Stimulated activated effector memory CD8-positive, alpha-beta T cell treated with anti-CD3 and anti-CD28 coated beads, Interleukin-12 subunit alpha, Interleukin-12 subunit beta, amount 100 ng/mL, for 72 hours (primary cell): ENCODE results near the gene PPP4R1.

Experiments used
- ATAC-seq: fragments of 150-1000 bp; cut with Tn5 transposase; 2 replicates; pipeline ENCODE4 v1.10.0; 2021
- DNase-seq, 2 donors: peaks; one replicate each; pipeline ENCODE4 v3.0.0; 2021 to 2022; ENCODE audit warnings: low spot score in 2 of 2
- H3K27ac Mint-ChIP-seq: one replicate; pipeline ENCODE4 v1.8.0; 2022; ENCODE audit warnings: mild to moderate bottlenecking, mixed read lengths
- H3K36me3 Mint-ChIP-seq: one replicate; pipeline ENCODE4 v1.8.0; 2022; ENCODE audit warnings: mild to moderate bottlenecking, mixed read lengths
- H3K4me1 Mint-ChIP-seq: one replicate; pipeline ENCODE4 v1.8.0; 2022; ENCODE audit warnings: mixed read lengths
- H3K4me3 Mint-ChIP-seq: one replicate; pipeline ENCODE4 v1.8.0; 2022; ENCODE audit warnings: mild to moderate bottlenecking, mixed read lengths
- H3K9me3 Mint-ChIP-seq: one replicate; pipeline ENCODE4 v1.8.0; 2022; ENCODE audit warnings: mixed read lengths

PPP4R1 gene

GRCh38 chr18:9586814-9587213, 27.5 kb downstream of the PPP4R1 start:
- Mint-ChIP-seq H3K4me1 (no peaks in the 10 kb centered on the region), H3K27ac (no peak overlapping the region), H3K36me3 (peaks cover 92% of the 10 kb centered on the region), H3K4me3 (no peak overlapping the region), H3K9me3 (no peaks in the 10 kb centered on the region)
- ATAC-seq, result no peak
- DNase-seq, result no peak

GRCh38 chr18:9581667-9582066, 32.7 kb downstream of the PPP4R1 start:
- Mint-ChIP-seq H3K4me1 (peaks cover 5% of the 10 kb centered on the region), H3K9me3 (no peaks in the 10 kb centered on the region), H3K36me3 (peaks cover 89% of the 10 kb centered on the region), H3K27ac (no peak overlapping the region), H3K4me3 (no peak overlapping the region)
- ATAC-seq (no peak), DNase-seq (no peak)

- Mint-ChIP-seq H3K9me3 (no peaks in the 10 kb centered on the region), H3K36me3 (peaks cover 89% of the 10 kb centered on the region), H3K4me3 (no peak overlapping the region), H3K4me1 (peaks cover 5% of the 10 kb centered on the region), H3K27ac (no peak overlapping the region)
- ATAC-seq (no peak), DNase-seq (no peak)
Measured at GRCh38 chr18:9578306-9578705, 36.1 kb downstream of the PPP4R1 start.

- H3K4me1 Mint-ChIP-seq, result peaks cover 5% of the 10 kb centered on the region
- DNase-seq, result no peak
Measured at GRCh38 chr18:9577361-9577760, 37.0 kb downstream of the PPP4R1 start.

GRCh38 chr18:9575558-9575957, 38.8 kb downstream of the PPP4R1 start:
- no peak for DNase-seq
- no peak overlapping the region for H3K4me3 Mint-ChIP-seq

More at GRCh38 chr18:9577361-9577760, 37.0 kb downstream of the PPP4R1 start:
- peaks cover 88% of the 10 kb centered on the region for H3K36me3 Mint-ChIP-seq
- no peak overlapping the region for H3K27ac Mint-ChIP-seq
- no peak for ATAC-seq
- no peak overlapping the region for H3K4me3 Mint-ChIP-seq
- no peaks in the 10 kb centered on the region for H3K9me3 Mint-ChIP-seq

GRCh38 chr18:9574473-9575115, 39.8 kb downstream of the PPP4R1 start:
- Mint-ChIP-seq H3K4me1 (peaks cover 5% of the 10 kb centered on the region), H3K36me3 (peaks cover 82% of the 10 kb centered on the region), H3K27ac (no peak overlapping the region), H3K4me3 (no peak overlapping the region), H3K9me3 (no peaks in the 10 kb centered on the region)
- no peak for ATAC-seq
- DNase-seq, result no peak

More at GRCh38 chr18:9575558-9575957, 38.8 kb downstream of the PPP4R1 start:
- no peak overlapping the region for H3K27ac Mint-ChIP-seq
- H3K36me3 Mint-ChIP-seq, result peaks cover 83% of the 10 kb centered on the region
- H3K9me3 Mint-ChIP-seq, result no peaks in the 10 kb centered on the region
- peaks cover 5% of the 10 kb centered on the region for H3K4me1 Mint-ChIP-seq
- ATAC-seq, result no peak

GRCh38 chr18:9571546-9571945, 42.8 kb downstream of the PPP4R1 start:
- peaks cover 77% of the 10 kb centered on the region for H3K36me3 Mint-ChIP-seq
- H3K27ac Mint-ChIP-seq, result peak overlapping the region; percentile 15
- ATAC-seq (no peak), DNase-seq (no peak)
- no peak overlapping the region for H3K4me3 Mint-ChIP-seq
- no peaks in the 10 kb centered on the region for H3K9me3 Mint-ChIP-seq
- peaks cover 5% of the 10 kb centered on the region for H3K4me1 Mint-ChIP-seq

- ATAC-seq (no peak), DNase-seq (no peak)
- Mint-ChIP-seq H3K27ac (no peak overlapping the region), H3K4me3 (no peak overlapping the region), H3K36me3 (peaks cover 65% of the 10 kb centered on the region), H3K9me3 (no peaks in the 10 kb centered on the region), H3K4me1 (peaks cover 7% of the 10 kb centered on the region)
Measured at GRCh38 chr18:9570255-9570654, 44.1 kb downstream of the PPP4R1 start.

GRCh38 chr18:9569178-9569577, 45.2 kb downstream of the PPP4R1 start:
- DNase-seq (no peak), ATAC-seq (no peak)
- Mint-ChIP-seq H3K4me3 (no peak overlapping the region), H3K36me3 (peaks cover 58% of the 10 kb centered on the region), H3K9me3 (no peaks in the 10 kb centered on the region), H3K4me1 (peaks cover 9% of the 10 kb centered on the region), H3K27ac (no peak overlapping the region)

- H3K4me3 Mint-ChIP-seq, result no peak overlapping the region
- no peak for DNase-seq
Measured at GRCh38 chr18:9568186-9568585, 46.2 kb downstream of the PPP4R1 start.

GRCh38 chr18:9565407-9565806, 49.0 kb downstream of the PPP4R1 start:
- Mint-ChIP-seq H3K27ac (no peak overlapping the region), H3K4me3 (no peak overlapping the region), H3K9me3 (no peaks in the 10 kb centered on the region), H3K4me1 (peaks cover 4% of the 10 kb centered on the region), H3K36me3 (peaks cover 64% of the 10 kb centered on the region)
- ATAC-seq, result no peak
- no peak for DNase-seq

More at GRCh38 chr18:9568186-9568585, 46.2 kb downstream of the PPP4R1 start:
- Mint-ChIP-seq H3K36me3 (peaks cover 57% of the 10 kb centered on the region), H3K4me1 (peaks cover 9% of the 10 kb centered on the region), H3K9me3 (no peaks in the 10 kb centered on the region), H3K27ac (no peak overlapping the region)
- no peak for ATAC-seq

- Mint-ChIP-seq H3K9me3 (no peaks in the 10 kb centered on the region), H3K4me1 (peaks cover 4% of the 10 kb centered on the region), H3K36me3 (peaks cover 63% of the 10 kb centered on the region), H3K4me3 (no peak overlapping the region), H3K27ac (no peak overlapping the region)
- ATAC-seq (no peak), DNase-seq (no peak)
Measured at GRCh38 chr18:9563331-9563730, 51.0 kb downstream of the PPP4R1 start.

GRCh38 chr18:9562584-9562983, 51.8 kb downstream of the PPP4R1 start:
- H3K4me1 Mint-ChIP-seq, result peaks cover 4% of the 10 kb centered on the region
- H3K9me3 Mint-ChIP-seq, result no peaks in the 10 kb centered on the region
- peaks cover 64% of the 10 kb centered on the region for H3K36me3 Mint-ChIP-seq
- no peak overlapping the region for H3K4me3 Mint-ChIP-seq
- peak overlapping the region; percentile 36 for H3K27ac Mint-ChIP-seq
- ATAC-seq (no peak), DNase-seq (no peak)

- H3K4me3 Mint-ChIP-seq, result no peak overlapping the region
- H3K4me1 Mint-ChIP-seq, result peaks cover 4% of the 10 kb centered on the region
- no peaks in the 10 kb centered on the region for H3K9me3 Mint-ChIP-seq
- peaks cover 70% of the 10 kb centered on the region for H3K36me3 Mint-ChIP-seq
- H3K27ac Mint-ChIP-seq, result peak overlapping the region; percentile 7
- ATAC-seq, result no peak
- no peak for DNase-seq
Measured at GRCh38 chr18:9561759-9562158, 52.6 kb downstream of the PPP4R1 start.

- Mint-ChIP-seq H3K27ac (no peak overlapping the region), H3K36me3 (peaks cover 95% of the 10 kb centered on the region)
- no peak for ATAC-seq
Measured at GRCh38 chr18:9559253-9559652, 55.1 kb downstream of the PPP4R1 start.

GRCh38 chr18:9558387-9559064, 55.8 kb downstream of the PPP4R1 start:
- H3K27ac Mint-ChIP-seq, result no peak overlapping the region
- H3K9me3 Mint-ChIP-seq, result no peaks in the 10 kb centered on the region
- no peak for ATAC-seq
- no peaks in the 10 kb centered on the region for H3K4me1 Mint-ChIP-seq
- no peak overlapping the region for H3K4me3 Mint-ChIP-seq
- no peak for DNase-seq
- H3K36me3 Mint-ChIP-seq, result peaks cover 98% of the 10 kb centered on the region

More at GRCh38 chr18:9559253-9559652, 55.1 kb downstream of the PPP4R1 start:
- Mint-ChIP-seq H3K4me1 (no peaks in the 10 kb centered on the region), H3K4me3 (no peak overlapping the region), H3K9me3 (no peaks in the 10 kb centered on the region)
- DNase-seq, result no peak
